ENCODE measurements around the gene SRCIN1. TPM values are rescaled to one million over a fixed set of nuclear protein-coding genes. Genes with fewer than 3 reads are reported as not detected.
A peak's percentile ranks its signal among the peaks of the same experiment; 100 is the strongest.

SRCIN1 gene
- total RNA-seq, 1 experiment from 2014 or later = 2.6 TPM

- intact Hi-C loops (cut with micrococcal nuclease) = no loop called here
- ChIA-PET POLR2A (ENCODE audit: unreplicated experiment) (no interaction called here), CTCF (no interaction called here)
Observed at GRCh38 chr17:38551121-38551520, 54.6 kb downstream of the SRCIN1 start.

DNA sequence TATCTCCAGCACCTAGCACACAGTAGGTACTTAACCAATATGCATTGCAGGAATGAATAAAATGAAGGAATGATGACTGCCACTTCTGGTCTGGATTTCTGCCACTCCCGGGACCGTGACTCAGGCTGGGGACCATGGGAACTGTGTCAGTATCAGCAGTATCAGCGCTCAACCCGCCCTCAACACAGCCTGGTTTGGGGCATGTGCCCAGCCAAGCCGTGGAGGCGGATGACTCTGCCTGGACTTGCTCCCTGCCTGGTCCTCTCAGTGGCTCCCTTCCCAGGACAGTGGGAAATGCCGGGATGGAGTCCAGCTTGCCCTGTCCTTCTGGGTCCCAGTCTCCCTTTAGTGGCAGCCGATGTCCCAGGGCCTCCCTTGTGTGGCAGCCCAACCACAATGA lies 55.1 kb downstream of the SRCIN1 start:
- H3K4me2 ChIP-seq (ENCODE audit: low read length) = no peak overlapping the region
- ChIA-PET POLR2A (ENCODE audit: unreplicated experiment) (no interaction called here), CTCF (no interaction called here)
- DNase-seq = peak; percentile 70
- no peaks in the 10 kb centered on the region for H3K27me3 ChIP-seq (ENCODE audit: low read length)
- no peak overlapping the region for H3K9ac ChIP-seq (ENCODE audit: low read length)
- no peaks in the 10 kb centered on the region for H4K20me1 ChIP-seq (ENCODE audit: low read length)
- no peak overlapping the region for H3K4me3 ChIP-seq (ENCODE audit: low read length)
- BruUV-seq (replicated peaks) = no TSS peak
- no peaks in the 10 kb centered on the region for H3F3A ChIP-seq (ENCODE audit: low read length, unreplicated experiment)
- no peaks in the 10 kb centered on the region for H3K36me3 ChIP-seq (ENCODE audit: low read depth, low read length)
- TF ChIP-seq EZH2 (IDR thresholded peaks at IDR 0.05; ENCODE audit: low read length, unreplicated experiment) (no peak), EZH2phosphoT487 (IDR thresholded peaks at IDR 0.05; ENCODE audit: borderline replicate concordance, low read length) (no peak)
- TF ChIP-seq, protein P1, sequence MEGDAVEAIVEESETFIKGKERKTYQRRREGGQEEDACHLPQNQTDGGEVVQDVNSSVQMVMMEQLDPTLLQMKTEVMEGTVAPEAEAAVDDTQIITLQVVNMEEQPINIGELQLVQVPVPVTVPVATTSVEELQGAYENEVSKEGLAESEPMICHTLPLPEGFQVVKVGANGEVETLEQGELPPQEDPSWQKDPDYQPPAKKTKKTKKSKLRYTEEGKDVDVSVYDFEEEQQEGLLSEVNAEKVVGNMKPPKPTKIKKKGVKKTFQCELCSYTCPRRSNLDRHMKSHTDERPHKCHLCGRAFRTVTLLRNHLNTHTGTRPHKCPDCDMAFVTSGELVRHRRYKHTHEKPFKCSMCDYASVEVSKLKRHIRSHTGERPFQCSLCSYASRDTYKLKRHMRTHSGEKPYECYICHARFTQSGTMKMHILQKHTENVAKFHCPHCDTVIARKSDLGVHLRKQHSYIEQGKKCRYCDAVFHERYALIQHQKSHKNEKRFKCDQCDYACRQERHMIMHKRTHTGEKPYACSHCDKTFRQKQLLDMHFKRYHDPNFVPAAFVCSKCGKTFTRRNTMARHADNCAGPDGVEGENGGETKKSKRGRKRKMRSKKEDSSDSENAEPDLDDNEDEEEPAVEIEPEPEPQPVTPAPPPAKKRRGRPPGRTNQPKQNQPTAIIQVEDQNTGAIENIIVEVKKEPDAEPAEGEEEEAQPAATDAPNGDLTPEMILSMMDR (conservative IDR thresholded peaks at IDR 0.05; ENCODE audit: low read depth, low read length) = no peak
- no peaks in the 10 kb centered on the region for H3K79me2 ChIP-seq (ENCODE audit: low read length)
- ATAC-seq = peak; percentile 89
- no peaks in the 10 kb centered on the region for H3K9me2 ChIP-seq (replicated peaks; ENCODE audit: low read length)
- no peak overlapping the region for H2AFZ ChIP-seq (ENCODE audit: low read length)
- no peak overlapping the region for H3K27ac ChIP-seq (ENCODE audit: low read length)
- intact Hi-C loops (cut with micrococcal nuclease) = no loop called here
- no peaks in the 10 kb centered on the region for H3K9me3 ChIP-seq (ENCODE audit: low read length)
- H3K4me1 ChIP-seq (ENCODE audit: insufficient read depth, low read length) = peaks cover 16% of the 10 kb centered on the region

More at GRCh38 chr17:38551121-38551520, 54.6 kb downstream of the SRCIN1 start:
- Histone ChIP-seq H3K27ac (ENCODE audit: low read length) (no peak overlapping the region), H3K9ac (ENCODE audit: low read length) (no peak overlapping the region), H2AFZ (ENCODE audit: low read length) (no peak overlapping the region), H3K9me2 (replicated peaks; ENCODE audit: low read length) (no peaks in the 10 kb centered on the region), H3K4me3 (ENCODE audit: low read length) (no peak overlapping the region), H3K36me3 (ENCODE audit: low read depth, low read length) (no peaks in the 10 kb centered on the region), H3K9me3 (ENCODE audit: low read length) (no peaks in the 10 kb centered on the region), H3F3A (ENCODE audit: low read length, unreplicated experiment) (no peaks in the 10 kb centered on the region), H3K4me2 (ENCODE audit: low read length) (no peak overlapping the region), H3K4me1 (ENCODE audit: insufficient read depth, low read length) (peaks cover 21% of the 10 kb centered on the region), H4K20me1 (ENCODE audit: low read length) (no peaks in the 10 kb centered on the region), H3K79me2 (ENCODE audit: low read length) (no peaks in the 10 kb centered on the region), H3K27me3 (ENCODE audit: low read length) (no peaks in the 10 kb centered on the region)
- DNase-seq (no peak), ATAC-seq (no peak)
- no TSS peak for BruUV-seq (replicated peaks)
- no peak for TF ChIP-seq EZH2phosphoT487 (IDR thresholded peaks at IDR 0.05; ENCODE audit: borderline replicate concordance, low read length)
- TF ChIP-seq, protein P1 (conservative IDR thresholded peaks at IDR 0.05; ENCODE audit: low read depth, low read length) = no peak
- no peak for TF ChIP-seq EZH2 (IDR thresholded peaks at IDR 0.05; ENCODE audit: low read length, unreplicated experiment)

DNA sequence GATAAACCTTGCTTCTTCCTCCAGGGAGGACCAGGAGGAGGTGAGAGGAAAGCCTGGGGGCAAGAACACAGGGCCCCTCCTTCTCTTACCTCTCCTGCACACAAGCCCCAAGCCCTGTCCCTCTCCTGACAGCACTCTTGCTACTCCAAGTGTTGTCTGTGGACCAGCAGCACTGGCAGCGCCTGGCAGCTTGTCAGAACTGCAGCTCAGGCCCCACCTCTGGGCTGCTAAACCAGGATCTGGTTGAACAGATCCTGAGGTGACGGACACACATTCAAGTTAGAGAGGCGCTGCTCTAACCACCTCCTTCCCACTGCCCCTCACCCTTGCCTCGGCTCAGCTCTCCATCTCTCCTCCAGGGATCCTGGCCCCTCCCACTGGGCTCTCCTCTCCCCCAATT lies 56.5 kb downstream of the SRCIN1 start:
- H3K79me2 ChIP-seq (ENCODE audit: low read length) = no peaks in the 10 kb centered on the region

More for the DNA sequence above, 56.5 kb downstream of the SRCIN1 start:
- ATAC-seq = no peak
- intact Hi-C loops (cut with micrococcal nuclease) = no loop called here
- ChIA-PET CTCF (no interaction called here), POLR2A (ENCODE audit: unreplicated experiment) (no interaction called here)
- Histone ChIP-seq H3K27me3 (ENCODE audit: low read length) (no peaks in the 10 kb centered on the region), H3K27ac (ENCODE audit: low read length) (no peak overlapping the region), H3K9me2 (replicated peaks; ENCODE audit: low read length) (no peaks in the 10 kb centered on the region), H3F3A (ENCODE audit: low read length, unreplicated experiment) (no peaks in the 10 kb centered on the region), H3K4me2 (ENCODE audit: low read length) (no peak overlapping the region), H3K4me1 (ENCODE audit: insufficient read depth, low read length) (peaks cover 3% of the 10 kb centered on the region), H3K36me3 (ENCODE audit: low read depth, low read length) (no peaks in the 10 kb centered on the region), H3K9me3 (ENCODE audit: low read length) (no peaks in the 10 kb centered on the region), H3K9ac (ENCODE audit: low read length) (no peak overlapping the region), H3K4me3 (ENCODE audit: low read length) (no peak overlapping the region), H2AFZ (ENCODE audit: low read length) (no peak overlapping the region), H4K20me1 (ENCODE audit: low read length) (no peaks in the 10 kb centered on the region)
- TF ChIP-seq EZH2 (IDR thresholded peaks at IDR 0.05; ENCODE audit: low read length, unreplicated experiment) (no peak), EZH2phosphoT487 (IDR thresholded peaks at IDR 0.05; ENCODE audit: borderline replicate concordance, low read length) (no peak)
- TF ChIP-seq, protein P1 (conservative IDR thresholded peaks at IDR 0.05; ENCODE audit: low read depth, low read length) = no peak
- no peak for DNase-seq
- BruUV-seq (replicated peaks) = no TSS peak

Measured in PC-3 (cell line).